ENCODE results near the gene CRELD1. TPM values are rescaled to one million over a fixed set of nuclear protein-coding genes. Genes with fewer than 3 reads are reported as not detected.

The CRELD1 gene
- total RNA-seq, 3 donors from 2014 or later, result 16.7 to 54.1 (median 29.3) TPM

DNA sequence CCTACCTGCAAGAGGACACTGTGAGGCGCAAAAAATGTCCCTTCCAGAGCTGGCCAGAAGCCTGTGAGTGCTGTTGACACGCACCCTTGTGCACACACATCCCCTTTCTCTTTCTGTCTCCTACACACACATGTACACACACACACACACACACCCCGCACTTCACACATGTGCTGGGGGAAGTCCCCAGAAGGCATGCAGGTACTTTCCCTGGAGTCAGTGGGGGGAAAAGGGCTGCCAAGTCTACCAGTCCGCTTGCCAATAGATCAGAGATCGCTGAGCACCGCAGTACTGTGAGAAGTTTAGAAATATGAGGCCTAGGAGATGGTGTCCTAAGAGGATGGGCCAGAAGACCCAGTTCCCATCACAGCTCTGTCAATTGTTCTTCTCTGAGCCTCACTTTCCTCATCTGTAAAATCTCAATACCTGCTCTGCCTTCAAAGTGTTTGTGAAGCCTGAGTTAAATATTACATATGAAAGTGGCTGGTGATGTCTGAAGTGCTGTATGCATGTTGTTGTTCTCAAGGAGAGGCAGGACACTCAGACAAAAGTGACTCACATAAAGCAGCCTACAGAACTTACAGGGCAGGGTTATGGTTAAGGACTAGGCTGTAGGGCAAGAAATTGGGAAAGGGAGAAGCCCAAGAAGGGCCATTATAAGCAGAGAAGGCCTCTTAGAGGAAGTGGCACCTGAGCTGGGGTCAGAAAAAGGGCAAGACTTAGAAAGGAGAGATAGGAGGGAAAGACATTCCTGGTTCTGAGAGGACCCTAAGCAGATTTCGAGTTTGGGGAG is 24.2 kb upstream of the CRELD1 start:
- TF ChIP-seq, protein P1, sequence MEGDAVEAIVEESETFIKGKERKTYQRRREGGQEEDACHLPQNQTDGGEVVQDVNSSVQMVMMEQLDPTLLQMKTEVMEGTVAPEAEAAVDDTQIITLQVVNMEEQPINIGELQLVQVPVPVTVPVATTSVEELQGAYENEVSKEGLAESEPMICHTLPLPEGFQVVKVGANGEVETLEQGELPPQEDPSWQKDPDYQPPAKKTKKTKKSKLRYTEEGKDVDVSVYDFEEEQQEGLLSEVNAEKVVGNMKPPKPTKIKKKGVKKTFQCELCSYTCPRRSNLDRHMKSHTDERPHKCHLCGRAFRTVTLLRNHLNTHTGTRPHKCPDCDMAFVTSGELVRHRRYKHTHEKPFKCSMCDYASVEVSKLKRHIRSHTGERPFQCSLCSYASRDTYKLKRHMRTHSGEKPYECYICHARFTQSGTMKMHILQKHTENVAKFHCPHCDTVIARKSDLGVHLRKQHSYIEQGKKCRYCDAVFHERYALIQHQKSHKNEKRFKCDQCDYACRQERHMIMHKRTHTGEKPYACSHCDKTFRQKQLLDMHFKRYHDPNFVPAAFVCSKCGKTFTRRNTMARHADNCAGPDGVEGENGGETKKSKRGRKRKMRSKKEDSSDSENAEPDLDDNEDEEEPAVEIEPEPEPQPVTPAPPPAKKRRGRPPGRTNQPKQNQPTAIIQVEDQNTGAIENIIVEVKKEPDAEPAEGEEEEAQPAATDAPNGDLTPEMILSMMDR (IDR thresholded peaks at IDR 0.05), result no peak
- peaks cover 9% of the 10 kb centered on the region for H3K4me1 ChIP-seq (ENCODE audit: low read depth)
- ATAC-seq, result no peak
- H3K9me3 ChIP-seq, result no peaks in the 10 kb centered on the region
- H3K36me3 ChIP-seq (ENCODE audit: low read depth), result peaks cover 3% of the 10 kb centered on the region
- DNase-seq, result no peak
- no peak overlapping the region for H3K4me3 ChIP-seq
- intact Hi-C loops (cut with DNase I, micrococcal nuclease), result no loop called here

DNA sequence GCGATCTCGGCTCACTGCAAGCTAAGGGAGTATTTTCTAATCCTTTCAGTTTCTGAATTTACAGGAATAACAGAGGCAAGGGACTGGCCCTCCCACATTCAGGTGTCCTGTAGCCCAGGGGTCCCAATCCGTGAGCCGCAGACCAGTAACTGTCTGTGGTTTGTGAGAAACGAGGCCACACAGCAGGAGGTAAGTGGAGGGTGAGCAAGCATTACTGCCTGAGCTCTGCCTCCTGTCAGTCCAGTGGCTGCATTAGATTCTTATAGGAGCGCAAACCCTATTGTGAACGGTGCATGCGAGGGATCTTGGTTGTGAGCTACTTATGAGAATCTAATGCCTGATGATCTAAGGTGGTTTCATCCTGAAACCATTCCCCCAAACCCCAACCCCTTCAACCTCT is 21.8 kb upstream of the CRELD1 start:
- DNase-seq (no peak), ATAC-seq (no peak)
- H3K9me3 ChIP-seq, result no peaks in the 10 kb centered on the region
- TF ChIP-seq, protein P1 (IDR thresholded peaks at IDR 0.05), result no peak
- peaks cover 3% of the 10 kb centered on the region for H3K36me3 ChIP-seq (ENCODE audit: low read depth)
- peaks cover 26% of the 10 kb centered on the region for H3K4me1 ChIP-seq (ENCODE audit: low read depth)
- intact Hi-C loops (cut with DNase I, micrococcal nuclease), result no loop called here
- no peak overlapping the region for H3K4me3 ChIP-seq

DNA sequence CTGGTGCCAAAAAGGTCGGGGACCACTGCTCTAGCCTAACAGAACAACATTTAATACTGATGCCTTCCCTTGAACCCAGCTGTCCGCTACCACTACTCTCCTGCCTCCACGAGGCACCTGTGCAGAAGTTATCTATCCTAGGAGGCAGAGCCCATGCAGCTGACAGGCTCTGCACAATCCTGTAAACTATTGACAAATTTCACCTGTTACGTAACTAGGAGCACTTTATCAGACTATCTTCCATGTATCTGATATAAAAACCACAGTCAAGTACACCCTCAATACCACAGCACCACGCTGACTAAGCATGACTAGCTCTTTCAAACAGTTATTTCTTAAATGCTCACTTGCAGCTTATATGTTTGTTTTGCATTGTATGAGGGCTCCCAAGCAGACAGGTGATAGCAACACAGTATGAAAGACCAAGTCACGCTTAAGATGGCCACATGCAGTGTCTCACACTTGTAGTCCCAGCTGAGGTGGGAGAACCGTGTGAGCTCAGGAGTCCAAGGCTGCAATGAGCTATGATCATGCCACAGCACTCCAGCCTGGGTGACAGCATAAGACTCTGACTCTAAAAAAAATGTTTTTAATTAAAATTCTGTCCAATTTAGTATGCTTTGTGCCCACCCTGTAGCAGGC is 21.2 kb upstream of the CRELD1 start:
- DNase-seq (no peak), ATAC-seq (no peak)
- Histone ChIP-seq H3K9me3 (no peaks in the 10 kb centered on the region), H3K4me1 (ENCODE audit: low read depth) (peaks cover 28% of the 10 kb centered on the region), H3K36me3 (ENCODE audit: low read depth) (peaks cover 3% of the 10 kb centered on the region), H3K4me3 (no peak overlapping the region)
- intact Hi-C loops (cut with DNase I, micrococcal nuclease), result no loop called here
- TF ChIP-seq, protein P1 (IDR thresholded peaks at IDR 0.05), result no peak

DNA sequence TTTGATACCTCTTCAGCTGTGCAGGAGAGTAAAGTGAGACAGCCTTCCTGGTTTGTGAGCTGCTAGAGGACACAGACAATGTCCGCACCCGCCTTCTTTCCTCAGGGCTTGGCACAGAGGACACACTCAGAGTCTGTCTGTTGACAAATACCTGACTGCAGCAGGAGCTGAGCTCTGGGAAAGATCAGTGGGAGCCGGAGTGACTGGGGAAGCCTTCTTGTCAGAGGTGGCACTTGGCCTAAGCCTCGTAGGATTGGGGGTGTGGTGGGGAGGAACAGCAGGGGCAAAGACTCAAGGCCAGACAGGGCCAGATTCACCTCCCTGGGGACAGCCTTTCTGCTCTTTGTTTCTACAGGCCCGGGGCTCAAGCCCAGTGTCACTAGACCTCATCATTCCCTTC is 20.0 kb upstream of the CRELD1 start:
- DNase-seq (no peak), ATAC-seq (no peak)
- H3K4me1 ChIP-seq (ENCODE audit: low read depth), result peaks cover 35% of the 10 kb centered on the region
- no peaks in the 10 kb centered on the region for H3K9me3 ChIP-seq
- TF ChIP-seq, protein P1 (IDR thresholded peaks at IDR 0.05), result no peak
- H3K4me3 ChIP-seq, result no peak overlapping the region
- H3K36me3 ChIP-seq (ENCODE audit: low read depth), result peaks cover 3% of the 10 kb centered on the region
- intact Hi-C loops (cut with DNase I, micrococcal nuclease), result no loop called here

DNA sequence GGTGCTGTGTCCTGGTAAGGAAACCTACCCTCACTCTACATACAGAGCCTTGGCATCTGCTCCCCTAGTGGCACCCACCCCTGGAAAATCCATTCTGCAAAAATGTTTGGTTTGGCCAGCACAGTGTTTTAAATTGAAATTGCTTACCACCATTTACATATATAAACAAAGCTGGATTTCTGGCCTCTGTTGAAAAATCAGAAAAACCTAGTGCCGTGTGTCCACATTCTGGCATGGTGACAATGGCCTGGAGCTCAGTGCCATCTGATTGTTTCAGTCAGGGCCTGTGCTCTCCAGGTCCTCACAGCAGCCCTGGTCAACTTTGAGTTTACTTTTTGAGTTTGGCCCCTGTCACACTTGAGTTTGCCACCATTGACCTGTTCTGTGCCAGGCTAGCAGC is 19.6 kb upstream of the CRELD1 start:
- Histone ChIP-seq H3K36me3 (ENCODE audit: low read depth) (peaks cover 3% of the 10 kb centered on the region), H3K4me3 (no peak overlapping the region), H3K9me3 (no peaks in the 10 kb centered on the region), H3K4me1 (ENCODE audit: low read depth) (peaks cover 35% of the 10 kb centered on the region)
- TF ChIP-seq, protein P1 (IDR thresholded peaks at IDR 0.05), result no peak
- intact Hi-C loops (cut with DNase I, micrococcal nuclease), result no loop called here
- ATAC-seq (no peak), DNase-seq (no peak)
